DOHH2 (cell line): ENCODE data around the gene HMGCL.
A peak's percentile ranks its signal among the peaks of the same experiment; 100 is the strongest.
"Not testable (repeated sequence)": the region's sequence is repeated elsewhere in the genome, so short reads cannot be mapped to it uniquely, and the experiment has no call there.

ENCODE experiments used
- H3F3A ChIP-seq: fragments of 200-600 bp; sonication (generic), shearing (Covaris generic); 2 replicates; pipeline ENCODE4 v1.6.0; 2016; ENCODE audit warnings: antibody characterized with exemption, mild to moderate bottlenecking; ENCODE audit not compliant: control insufficient read depth, insufficient read depth
- H3K27ac ChIP-seq: fragments of 200-600 bp; sonication (generic); 2 replicates; pipeline ENCODE4 v1.5.1; 2014; ENCODE audit warnings: low read depth, mild to moderate bottlenecking, low read length, moderate library complexity
- H3K27me3 ChIP-seq: fragments of 200-600 bp; sonication (generic); 2 replicates; pipeline ENCODE4 v1.6.1; 2014; ENCODE audit warnings: mild to moderate bottlenecking, low read length, mixed read lengths; ENCODE audit not compliant: control insufficient read depth
- H3K36me3 ChIP-seq: fragments of 200-600 bp; sonication (generic); 2 replicates; pipeline ENCODE4 v1.6.1; 2014; ENCODE audit warnings: mild to moderate bottlenecking, low read length, moderate library complexity, mixed read lengths; ENCODE audit not compliant: control insufficient read depth
- H3K4me1 ChIP-seq: fragments of 200-600 bp; sonication (generic); 2 replicates; pipeline ENCODE4 v1.6.1; 2014; ENCODE audit warnings: mild to moderate bottlenecking, low read length, mixed read lengths; ENCODE audit not compliant: control insufficient read depth
- H3K4me2 ChIP-seq: fragments of 200-600 bp; sonication (generic); 2 replicates; pipeline ENCODE4 v1.6.0; 2014; ENCODE audit warnings: mild to moderate bottlenecking, low read length, moderate library complexity
- H3K4me3 ChIP-seq: fragments of 200-600 bp; sonication (generic); 2 replicates; pipeline ENCODE4 v1.5.1; 2014; ENCODE audit warnings: mild to moderate bottlenecking, low read length, mixed read lengths
- H3K79me2 ChIP-seq: fragments of 200-600 bp; sonication (generic); 2 replicates; pipeline ENCODE4 v1.6.1; 2014; ENCODE audit warnings: mild to moderate bottlenecking, low read length, mixed read lengths; ENCODE audit not compliant: control insufficient read depth
- H3K9me2 ChIP-seq: fragments of 200-600 bp; sonication (generic); replicated peaks from 2 replicates; pipeline ENCODE4 v1.6.1; 2014; ENCODE audit warnings: mild to moderate bottlenecking, low read length, mixed read lengths; ENCODE audit not compliant: control insufficient read depth
- H3K9me3 ChIP-seq: fragments of 200-600 bp; sonication (generic); 2 replicates; pipeline ENCODE4 v1.6.1; 2014; ENCODE audit warnings: antibody characterized with exemption, low read length, mixed read lengths; ENCODE audit not compliant: control insufficient read depth, insufficient read depth
- H4K20me1 ChIP-seq: fragments of 200-600 bp; sonication (generic); 2 replicates; pipeline ENCODE4 v1.6.0; 2014; ENCODE audit warnings: low read depth, mild to moderate bottlenecking, antibody characterized with exemption, low read length, moderate library complexity; ENCODE audit not compliant: control insufficient read depth, insufficient read depth
- EZH2phosphoT487 ChIP-seq: fragments of 200-600 bp; sonication (generic); IDR thresholded peaks from 2 replicates; pipeline ENCODE4 v1.6.1; 2017; ENCODE audit warnings: borderline replicate concordance, mild to moderate bottlenecking, antibody characterized with exemption, low read length, moderate library complexity, mixed read lengths
- TF ChIP-seq, protein P1 (sequence below): fragments of 200-600 bp; sonication (generic); IDR thresholded peaks from one replicate; pipeline ENCODE4 v1.5.1; 2014; ENCODE audit warnings: antibody characterized with exemption, mild to moderate bottlenecking, low read depth, low read length; ENCODE audit not compliant: poor library complexity, severe bottlenecking

The HMGCL gene

DNA sequence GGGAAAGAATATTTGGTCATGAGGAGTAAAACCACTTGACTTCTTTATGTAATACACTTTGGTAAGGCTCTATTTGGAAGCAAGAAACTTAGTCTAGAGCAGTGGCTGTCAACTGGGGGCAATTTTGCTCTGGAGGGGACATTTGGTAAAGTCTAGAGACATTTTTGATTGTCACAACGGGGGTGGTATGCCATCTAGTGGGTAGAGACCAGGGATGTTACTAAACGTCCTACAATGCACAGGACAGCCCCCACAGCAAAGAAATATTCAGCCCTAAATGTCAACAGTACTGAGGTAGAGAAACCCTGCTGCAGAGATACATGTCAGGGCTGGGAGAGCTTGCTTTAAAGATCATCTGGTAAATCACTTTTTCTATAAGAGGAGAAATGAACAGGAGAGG lies 29.3 kb upstream of the HMGCL start:
- no peaks in the 10 kb centered on the region for H3K9me3 ChIP-seq
- no peaks in the 10 kb centered on the region for H3F3A ChIP-seq
- no peaks in the 10 kb centered on the region for H3K27me3 ChIP-seq
- H3K4me3 ChIP-seq, result no peak overlapping the region
- TF ChIP-seq, protein P1, sequence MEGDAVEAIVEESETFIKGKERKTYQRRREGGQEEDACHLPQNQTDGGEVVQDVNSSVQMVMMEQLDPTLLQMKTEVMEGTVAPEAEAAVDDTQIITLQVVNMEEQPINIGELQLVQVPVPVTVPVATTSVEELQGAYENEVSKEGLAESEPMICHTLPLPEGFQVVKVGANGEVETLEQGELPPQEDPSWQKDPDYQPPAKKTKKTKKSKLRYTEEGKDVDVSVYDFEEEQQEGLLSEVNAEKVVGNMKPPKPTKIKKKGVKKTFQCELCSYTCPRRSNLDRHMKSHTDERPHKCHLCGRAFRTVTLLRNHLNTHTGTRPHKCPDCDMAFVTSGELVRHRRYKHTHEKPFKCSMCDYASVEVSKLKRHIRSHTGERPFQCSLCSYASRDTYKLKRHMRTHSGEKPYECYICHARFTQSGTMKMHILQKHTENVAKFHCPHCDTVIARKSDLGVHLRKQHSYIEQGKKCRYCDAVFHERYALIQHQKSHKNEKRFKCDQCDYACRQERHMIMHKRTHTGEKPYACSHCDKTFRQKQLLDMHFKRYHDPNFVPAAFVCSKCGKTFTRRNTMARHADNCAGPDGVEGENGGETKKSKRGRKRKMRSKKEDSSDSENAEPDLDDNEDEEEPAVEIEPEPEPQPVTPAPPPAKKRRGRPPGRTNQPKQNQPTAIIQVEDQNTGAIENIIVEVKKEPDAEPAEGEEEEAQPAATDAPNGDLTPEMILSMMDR, result peak; percentile 54
- no peak for TF ChIP-seq EZH2phosphoT487
- no peak overlapping the region for H3K4me2 ChIP-seq
- no peaks in the 10 kb centered on the region for H3K9me2 ChIP-seq
- H4K20me1 ChIP-seq, result no peaks in the 10 kb centered on the region
- H3K79me2 ChIP-seq, result no peaks in the 10 kb centered on the region
- peaks cover 4% of the 10 kb centered on the region; the same call in 1 of the 2 replicates for H3K36me3 ChIP-seq
- H3K27ac ChIP-seq, result no peak overlapping the region
- H3K4me1 ChIP-seq, result no peaks in the 10 kb centered on the region

DNA sequence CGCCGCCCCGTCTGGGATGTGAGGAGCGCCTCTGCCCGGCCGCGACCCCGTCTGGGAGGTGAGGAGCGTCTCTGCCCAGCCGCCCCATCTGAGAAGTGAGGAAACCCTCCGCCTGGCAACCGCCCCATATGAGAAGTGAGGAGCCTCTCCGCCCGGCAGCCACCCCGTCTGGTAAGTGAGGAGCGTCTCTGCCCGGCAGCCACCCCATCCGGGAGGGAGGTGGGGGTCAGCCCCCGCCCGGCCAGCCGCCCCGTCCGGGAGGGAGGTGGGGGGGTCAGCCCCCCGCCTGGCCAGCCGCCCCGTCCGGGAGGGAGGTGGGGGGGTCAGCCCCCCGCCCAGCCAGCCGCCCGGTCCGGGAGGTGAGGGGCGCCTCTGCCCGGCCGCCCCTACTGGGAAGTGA lies 27.9 kb upstream of the HMGCL start:
- H3K9me2 ChIP-seq, H3K4me2 ChIP-seq, H3K36me3 ChIP-seq, H3K4me3 ChIP-seq, H3F3A ChIP-seq, H3K4me1 ChIP-seq, H4K20me1 ChIP-seq, H3K9me3 ChIP-seq, H3K27ac ChIP-seq, H3K79me2 ChIP-seq, H3K27me3 ChIP-seq: not testable (repeated sequence)

DNA sequence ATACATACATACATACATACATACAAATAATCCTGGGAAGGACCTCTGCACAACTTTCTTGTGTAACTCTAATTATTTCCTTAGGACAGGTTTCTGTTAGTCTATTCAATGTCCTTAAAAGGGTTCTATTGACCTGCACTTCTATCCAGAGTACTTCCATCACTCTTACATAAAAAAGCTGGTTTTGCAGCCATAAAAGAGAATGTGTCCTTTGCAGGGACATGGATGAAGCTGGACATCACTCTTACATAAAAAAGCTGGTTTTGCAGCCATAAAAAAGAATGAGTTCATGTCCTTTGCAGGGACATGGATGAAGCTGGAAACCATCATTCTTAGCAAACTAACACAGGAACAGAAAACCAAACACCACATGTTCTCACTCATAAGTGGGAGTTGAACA lies 26.2 kb upstream of the HMGCL start:
- not testable (repeated sequence) for H3K79me2 ChIP-seq, H3K27ac ChIP-seq, H3K27me3 ChIP-seq, H3K4me2 ChIP-seq, H3K4me3 ChIP-seq, H3K4me1 ChIP-seq, H4K20me1 ChIP-seq, H3K9me2 ChIP-seq, H3F3A ChIP-seq, H3K9me3 ChIP-seq
- H3K36me3 ChIP-seq, result peaks cover 15% of the 10 kb centered on the region

DNA sequence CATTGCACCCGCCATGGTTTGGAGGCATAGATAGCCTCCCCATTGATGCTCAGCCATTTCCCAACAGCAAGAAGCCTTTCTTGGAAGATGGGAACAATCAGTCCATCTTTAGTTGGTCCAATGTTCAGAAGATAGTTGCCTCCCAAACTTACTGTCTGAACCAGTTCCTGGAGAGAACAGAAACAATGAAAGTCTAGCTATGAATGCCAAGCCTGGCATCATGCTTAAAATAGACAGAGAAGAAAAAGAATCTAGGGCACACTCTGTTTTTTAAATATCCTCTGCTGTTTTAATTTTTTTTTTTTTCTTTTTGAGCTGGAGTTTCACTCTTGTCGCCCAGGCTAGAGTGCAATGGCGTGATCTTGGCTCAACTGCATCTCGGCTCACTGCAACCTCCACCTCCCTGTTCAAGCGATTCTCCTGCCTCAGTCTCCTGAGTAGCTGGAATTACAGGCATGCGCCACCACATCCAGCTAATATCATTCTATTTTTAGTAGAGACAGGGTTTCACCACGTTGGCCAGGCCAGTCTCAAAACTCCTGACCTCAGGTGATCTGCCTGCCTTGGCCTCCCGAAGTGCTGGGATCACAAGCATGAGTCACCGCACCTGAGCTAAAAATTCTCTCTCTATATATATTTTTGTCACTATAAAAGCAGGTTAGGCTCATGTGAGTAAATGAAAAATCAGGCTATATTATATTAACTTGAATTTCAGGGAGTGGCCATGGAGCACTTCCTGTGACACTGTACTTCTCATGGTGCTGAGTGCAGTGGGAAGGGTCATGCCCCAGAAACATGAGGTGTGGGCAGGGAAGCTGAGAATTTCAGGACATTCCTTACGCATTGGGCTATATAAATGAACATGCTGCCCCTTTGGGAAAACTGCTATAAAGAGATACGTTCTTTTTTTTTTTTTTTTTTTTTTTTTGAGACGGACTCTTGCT lies 23.7 kb upstream of the HMGCL start:
- Histone ChIP-seq H3K4me1 (no peaks in the 10 kb centered on the region), H4K20me1 (no peaks in the 10 kb centered on the region), H3K36me3 (peaks cover 27% of the 10 kb centered on the region), H3K9me3 (no peaks in the 10 kb centered on the region), H3K4me3 (no peak overlapping the region), H3K4me2 (no peak overlapping the region), H3K27ac (no peak overlapping the region), H3K79me2 (no peaks in the 10 kb centered on the region), H3K27me3 (no peaks in the 10 kb centered on the region), H3F3A (0 out of 2 replicates have a peak, but pooled peaks cover 3% of the 10 kb centered on the region), H3K9me2 (no peaks in the 10 kb centered on the region)
- no peak for TF ChIP-seq EZH2phosphoT487
- TF ChIP-seq, protein P1, result no peak

DNA sequence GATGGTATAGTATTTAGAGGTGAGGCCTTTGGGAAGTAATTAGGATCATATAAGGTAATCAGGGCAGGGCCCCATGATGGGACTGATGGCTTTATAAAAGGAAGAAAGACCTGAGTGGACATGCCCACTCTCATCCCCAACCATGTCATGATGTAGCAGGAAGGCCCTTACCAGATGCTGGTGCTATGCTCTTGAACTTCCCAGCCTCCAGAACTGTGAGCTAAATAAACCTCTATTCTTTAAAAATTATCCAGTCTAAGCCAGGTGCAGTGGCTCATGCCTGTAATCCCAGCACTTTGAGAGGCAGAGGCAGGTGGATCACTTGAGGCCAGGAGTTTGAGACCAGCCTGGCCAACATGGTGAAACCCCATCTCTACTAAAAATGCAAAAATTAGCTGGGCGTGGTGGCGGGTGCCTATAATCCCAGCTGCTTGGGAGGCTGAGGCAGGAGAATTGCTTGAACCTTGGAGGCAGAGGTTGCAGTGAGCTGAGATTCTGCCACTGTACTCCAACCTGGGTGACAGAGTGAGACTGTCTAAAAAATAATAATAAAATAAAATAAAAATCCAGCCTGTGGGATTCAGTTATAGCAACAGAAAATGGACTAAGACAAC lies 22.4 kb upstream of the HMGCL start:
- not testable (repeated sequence) for H3K9me2 ChIP-seq, H3K4me1 ChIP-seq, H3K4me3 ChIP-seq, H3K79me2 ChIP-seq, H4K20me1 ChIP-seq, H3K27ac ChIP-seq, H3F3A ChIP-seq, H3K27me3 ChIP-seq, H3K9me3 ChIP-seq, H3K4me2 ChIP-seq
- peaks cover 27% of the 10 kb centered on the region for H3K36me3 ChIP-seq
